ENCODE results near the gene SNRNP48.

- TF ChIP-seq, protein P1, sequence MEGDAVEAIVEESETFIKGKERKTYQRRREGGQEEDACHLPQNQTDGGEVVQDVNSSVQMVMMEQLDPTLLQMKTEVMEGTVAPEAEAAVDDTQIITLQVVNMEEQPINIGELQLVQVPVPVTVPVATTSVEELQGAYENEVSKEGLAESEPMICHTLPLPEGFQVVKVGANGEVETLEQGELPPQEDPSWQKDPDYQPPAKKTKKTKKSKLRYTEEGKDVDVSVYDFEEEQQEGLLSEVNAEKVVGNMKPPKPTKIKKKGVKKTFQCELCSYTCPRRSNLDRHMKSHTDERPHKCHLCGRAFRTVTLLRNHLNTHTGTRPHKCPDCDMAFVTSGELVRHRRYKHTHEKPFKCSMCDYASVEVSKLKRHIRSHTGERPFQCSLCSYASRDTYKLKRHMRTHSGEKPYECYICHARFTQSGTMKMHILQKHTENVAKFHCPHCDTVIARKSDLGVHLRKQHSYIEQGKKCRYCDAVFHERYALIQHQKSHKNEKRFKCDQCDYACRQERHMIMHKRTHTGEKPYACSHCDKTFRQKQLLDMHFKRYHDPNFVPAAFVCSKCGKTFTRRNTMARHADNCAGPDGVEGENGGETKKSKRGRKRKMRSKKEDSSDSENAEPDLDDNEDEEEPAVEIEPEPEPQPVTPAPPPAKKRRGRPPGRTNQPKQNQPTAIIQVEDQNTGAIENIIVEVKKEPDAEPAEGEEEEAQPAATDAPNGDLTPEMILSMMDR (tag by site-specific recombination; IDR thresholded peaks at IDR 0.05) = no peak
- TF ChIP-seq TCF7L2 (IDR thresholded peaks at IDR 0.05; ENCODE audit: borderline replicate concordance, low read depth, low read length) = no peak
- TF ChIP-seq, protein P2, sequence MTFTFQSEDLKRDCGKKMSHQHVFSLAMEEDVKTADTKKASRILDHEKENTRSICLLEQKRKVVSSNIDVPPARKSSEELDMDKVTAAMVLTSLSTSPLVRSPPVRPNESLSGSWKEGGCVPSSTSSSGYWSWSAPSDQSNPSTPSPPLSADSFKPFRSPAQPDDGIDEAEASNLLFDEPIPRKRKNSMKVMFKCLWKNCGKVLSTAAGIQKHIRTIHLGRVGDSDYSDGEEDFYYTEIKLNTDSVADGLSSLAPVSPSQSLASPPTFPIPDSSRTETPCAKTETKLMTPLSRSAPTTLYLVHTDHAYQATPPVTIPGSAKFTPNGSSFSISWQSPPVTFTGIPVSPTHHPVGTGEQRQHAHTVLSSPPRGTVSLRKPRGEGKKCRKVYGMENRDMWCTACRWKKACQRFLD (tag by site-specific recombination; IDR thresholded peaks at IDR 0.05) = no peak
- no peak for TF ChIP-seq ZNF292 (tag by site-specific recombination; IDR thresholded peaks at IDR 0.05; ENCODE audit: borderline replicate concordance, low read depth)
- TF ChIP-seq ZNF501 (tag by site-specific recombination; IDR thresholded peaks at IDR 0.05) = no peak
- TF ChIP-seq REST (tag by site-specific recombination; IDR thresholded peaks at IDR 0.05) = no peak
Observed at GRCh38 chr6:7559196-7559595, 30.8 kb upstream of the SNRNP48 start.
